Measurements from ENCODE around the gene CABCOCO1. TPM values are rescaled to one million over a fixed set of nuclear protein-coding genes. Genes with fewer than 3 reads are reported as not detected.

Gene CABCOCO1
- total RNA-seq, 1 donor from 2014 or later, result not detected

DNA sequence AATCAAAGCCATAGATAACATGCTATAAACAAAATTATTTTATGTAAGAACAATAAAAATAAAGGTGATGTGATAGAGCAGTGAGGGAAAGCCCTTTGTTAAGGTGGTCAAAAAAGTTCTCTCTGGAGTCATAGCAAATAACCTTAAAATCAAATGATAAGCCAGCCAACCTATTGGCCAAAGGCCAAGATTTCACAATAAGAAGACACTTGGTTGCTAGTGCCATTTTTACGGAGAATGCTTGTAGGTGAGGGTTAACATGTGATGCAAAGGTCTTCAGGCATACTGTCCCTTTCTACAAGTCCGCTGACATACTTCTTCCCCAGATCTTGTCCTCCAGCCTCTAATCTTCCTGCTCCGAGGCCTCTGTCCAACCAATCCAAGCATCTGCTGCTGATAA is 140.5 kb downstream of the CABCOCO1 start:
- Histone ChIP-seq H2AFZ (replicated peaks) (no peak overlapping the region), H3K27ac (no peak overlapping the region), H3K36me3 (no peaks in the 10 kb centered on the region), H3K4me2 (no peak overlapping the region), H3K4me3 (no peak overlapping the region), H4K20me1 (ENCODE audit: low read depth) (no peaks in the 10 kb centered on the region), H3K9me3 (ENCODE audit: low read depth) (no peaks in the 10 kb centered on the region), H3F3A (ENCODE audit: low read depth) (no peaks in the 10 kb centered on the region), H3K9ac (no peak overlapping the region), H3K4me1 (no peaks in the 10 kb centered on the region), H3K79me2 (ENCODE audit: low read depth) (no peaks in the 10 kb centered on the region), H3K27me3 (no peaks in the 10 kb centered on the region)
- H3K9me3 Mint-ChIP-seq, result no peaks in the 10 kb centered on the region
- H3K4me3 Mint-ChIP-seq, result no peak overlapping the region
- no peak overlapping the region for H3K27ac Mint-ChIP-seq
- H3K27me3 Mint-ChIP-seq (ENCODE audit: insufficient read depth, low read depth), result peaks cover 2% of the 10 kb centered on the region
- no peaks in the 10 kb centered on the region for H3K36me3 Mint-ChIP-seq
- H3K4me1 Mint-ChIP-seq, result no peaks in the 10 kb centered on the region
- no peak for TF ChIP-seq EZH2phosphoT487 (IDR thresholded peaks at IDR 0.05)
- no peak for TF ChIP-seq EZH2 (IDR thresholded peaks at IDR 0.05)
- no peak for TF ChIP-seq CTCF (IDR thresholded peaks at IDR 0.05)
- no peak for DNase-seq (ENCODE audit: low spot score)

DNA sequence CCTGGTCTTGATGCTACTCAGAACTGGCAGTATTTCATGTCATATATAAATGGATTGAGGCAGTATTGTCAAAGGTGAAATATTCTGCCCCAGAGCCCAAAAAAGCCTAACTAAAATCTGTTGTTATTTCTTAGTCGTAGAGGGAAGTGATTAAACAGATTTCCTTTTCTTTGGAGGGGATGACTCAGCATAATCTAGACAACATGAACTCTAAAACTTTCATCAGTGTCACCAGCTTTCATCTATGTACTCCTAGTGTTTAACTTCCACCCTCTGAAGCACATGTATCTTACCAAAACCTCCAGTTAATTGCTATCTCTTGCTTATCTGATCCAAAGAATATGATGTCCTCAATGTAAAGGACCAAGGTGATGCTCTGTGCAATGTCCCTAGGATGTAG is 141.7 kb downstream of the CABCOCO1 start:
- Histone ChIP-seq H3K27ac (no peak overlapping the region), H3K79me2 (ENCODE audit: low read depth) (no peaks in the 10 kb centered on the region), H3K4me1 (no peaks in the 10 kb centered on the region), H3K4me2 (no peak overlapping the region), H3K36me3 (no peaks in the 10 kb centered on the region), H3K4me3 (no peak overlapping the region), H3K27me3 (no peaks in the 10 kb centered on the region), H3K9ac (no peak overlapping the region), H3F3A (ENCODE audit: low read depth) (no peaks in the 10 kb centered on the region), H3K9me3 (ENCODE audit: low read depth) (no peaks in the 10 kb centered on the region), H4K20me1 (ENCODE audit: low read depth) (no peaks in the 10 kb centered on the region), H2AFZ (replicated peaks) (no peak overlapping the region)
- Mint-ChIP-seq H3K27ac (no peak overlapping the region), H3K9me3 (no peaks in the 10 kb centered on the region), H3K4me3 (no peak overlapping the region), H3K4me1 (no peaks in the 10 kb centered on the region), H3K27me3 (ENCODE audit: insufficient read depth, low read depth) (peaks cover 2% of the 10 kb centered on the region), H3K36me3 (no peaks in the 10 kb centered on the region)
- no peak for TF ChIP-seq EZH2phosphoT487 (IDR thresholded peaks at IDR 0.05)
- TF ChIP-seq EZH2 (IDR thresholded peaks at IDR 0.05), result no peak
- no peak for TF ChIP-seq CTCF (IDR thresholded peaks at IDR 0.05)
- no peak for DNase-seq (ENCODE audit: low spot score)

DNA sequence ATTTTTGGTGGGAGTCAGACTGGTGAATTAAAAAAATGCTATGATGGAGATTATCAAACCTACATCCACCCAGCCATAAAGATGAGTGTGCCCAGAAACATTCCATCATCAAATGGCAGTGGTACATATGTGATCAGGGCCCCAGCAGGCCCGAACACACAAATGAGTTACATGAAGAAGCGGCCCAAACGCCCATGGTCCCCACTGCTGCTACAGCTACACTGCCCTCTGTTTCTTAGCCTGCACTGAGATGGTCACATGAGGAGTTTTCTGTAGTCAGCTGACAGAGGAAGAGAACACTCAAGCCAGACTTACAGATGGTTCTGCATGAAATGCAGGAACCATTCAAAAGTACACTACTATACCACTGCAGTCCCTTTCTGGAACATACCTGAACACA is 142.4 kb downstream of the CABCOCO1 start:
- Histone ChIP-seq H3K4me1 (no peaks in the 10 kb centered on the region), H3K9ac (no peak overlapping the region), H3K27me3 (no peaks in the 10 kb centered on the region), H3K79me2 (ENCODE audit: low read depth) (no peaks in the 10 kb centered on the region), H3K4me3 (no peak overlapping the region), H3K9me3 (ENCODE audit: low read depth) (no peaks in the 10 kb centered on the region), H3K4me2 (no peak overlapping the region), H4K20me1 (ENCODE audit: low read depth) (no peaks in the 10 kb centered on the region), H2AFZ (replicated peaks) (no peak overlapping the region), H3K27ac (no peak overlapping the region), H3F3A (ENCODE audit: low read depth) (no peaks in the 10 kb centered on the region), H3K36me3 (no peaks in the 10 kb centered on the region)
- no peaks in the 10 kb centered on the region for H3K4me1 Mint-ChIP-seq
- H3K9me3 Mint-ChIP-seq, result no peaks in the 10 kb centered on the region
- H3K4me3 Mint-ChIP-seq, result no peak overlapping the region
- peaks cover 2% of the 10 kb centered on the region for H3K27me3 Mint-ChIP-seq (ENCODE audit: insufficient read depth, low read depth)
- no peak overlapping the region for H3K27ac Mint-ChIP-seq
- no peak for DNase-seq (ENCODE audit: low spot score)
- TF ChIP-seq EZH2 (IDR thresholded peaks at IDR 0.05), result no peak
- TF ChIP-seq EZH2phosphoT487 (IDR thresholded peaks at IDR 0.05), result no peak
- no peak for TF ChIP-seq CTCF (IDR thresholded peaks at IDR 0.05)
- H3K36me3 Mint-ChIP-seq, result no peaks in the 10 kb centered on the region

Measured in neural progenitor cell (in vitro differentiated cells).